GM19023 (cell line): ENCODE results near the gene TNFSF10.

Experiments
- ATAC-seq: cut with Tn5 transposase; IDR thresholded peaks from one replicate; pipeline ENCODE4 v1.9.1; 2021; ENCODE audit warnings: mild to moderate bottlenecking, moderate library complexity; ENCODE audit not compliant: unreplicated experiment

The TNFSF10 gene

DNA sequence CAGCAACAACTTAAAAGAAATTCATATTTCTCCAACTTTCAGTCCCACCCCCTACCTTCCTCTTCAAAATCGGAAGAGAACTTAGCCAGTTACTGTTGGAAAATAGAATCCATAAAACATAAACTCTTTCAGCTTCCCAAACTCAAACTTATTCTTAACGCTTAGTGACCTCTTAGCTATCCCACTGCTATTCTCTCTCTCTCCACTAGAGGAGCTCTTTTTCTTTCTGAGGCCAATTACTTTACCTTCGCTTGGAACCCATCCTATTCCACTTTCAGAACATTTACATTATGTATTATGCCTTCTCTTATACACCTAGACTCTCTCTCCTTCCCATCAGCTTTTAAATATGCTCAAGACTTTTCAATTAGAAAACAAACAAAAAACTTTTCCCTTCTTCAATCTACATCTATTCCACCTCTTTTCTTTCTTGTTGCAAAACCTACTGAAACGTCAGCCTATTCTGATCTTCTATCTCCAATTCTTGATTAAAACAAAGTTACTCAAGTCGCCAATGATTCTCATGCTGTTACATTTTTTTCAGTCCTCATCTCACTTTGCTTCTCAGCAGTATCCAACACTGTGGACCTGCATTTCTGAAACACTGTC is 61.6 kb downstream of the TNFSF10 start:
- ATAC-seq: no peak

DNA sequence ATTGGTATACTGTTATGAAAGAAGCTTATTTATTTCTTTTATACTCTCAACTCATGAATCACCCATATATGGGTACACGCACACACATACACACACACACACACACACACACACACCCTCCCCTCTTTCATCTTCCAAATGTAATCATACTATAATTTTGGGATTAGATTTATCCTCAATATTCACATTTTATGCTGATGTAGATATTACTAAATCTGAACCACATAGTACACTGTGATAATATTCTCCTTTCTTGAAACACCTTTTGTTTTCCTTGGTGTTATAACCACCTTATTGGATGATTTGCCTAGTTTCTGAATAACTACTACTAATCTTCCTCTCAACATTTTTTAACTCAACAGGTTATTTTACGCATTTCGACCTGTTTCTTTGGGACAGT is 66.8 kb downstream of the TNFSF10 start:
- ATAC-seq: no peak
